Upper lobe of left lung (tissue), 6 donors: ENCODE results near the gene SDK1. TPM values are rescaled to one million over a fixed set of nuclear protein-coding genes. Genes with fewer than 3 reads are reported as not detected.
A peak's percentile ranks its signal among the peaks of the same experiment; 100 is the strongest.

ENCODE experiments used
- ATAC-seq, 2 donors: fragments of 200-7000 bp; cut with Tn5 transposase; one replicate each; pipeline ENCODE4 v1.9.1; 2022; ENCODE audit warnings: mild to moderate bottlenecking in 2 of 2, moderate library complexity in 2 of 2; ENCODE audit not compliant: low FRiP score in 2 of 2
- DNase-seq, 2 donors: peaks; one replicate each; pipeline ENCODE4 v3.0.0-alpha.2; 2019 to 2020
- H3K27ac ChIP-seq, 4 donors: fragments of 200-600 bp; sonication (generic); one replicate each; pipeline ENCODE4 v1.5.1; 2016 to 2019
- H3K27me3 ChIP-seq, 4 donors: fragments of 200-600 bp; sonication (generic); one replicate each; pipeline ENCODE4 v1.5.1; 2017 to 2019
- H3K36me3 ChIP-seq, 4 donors: fragments of 200-600 bp; sonication (generic); one replicate each; pipeline ENCODE4 v1.5.1; 2016 to 2019
- H3K4me1 ChIP-seq, 4 donors: fragments of 200-600 bp; sonication (generic); one replicate each; pipeline ENCODE4 v1.5.1; 2018 to 2019
- H3K4me3 ChIP-seq, 4 donors: fragments of 200-600 bp; sonication (generic); one replicate each; pipeline ENCODE4 v1.5.1; 2017 to 2019; ENCODE audit warnings: mild to moderate bottlenecking in 2 of 4, moderate library complexity in 1 of 4
- H3K9me3 ChIP-seq, 4 donors: fragments of 200-600 bp; sonication (generic); one replicate each; pipeline ENCODE4 v1.5.1; 2018 to 2019
- EP300 ChIP-seq, 4 donors: sonication (generic); formaldehyde crosslinking; IDR thresholded peaks; one replicate each; pipeline ENCODE4 v1.5.1; 2017; ENCODE audit warnings: antibody characterized with exemption in 4 of 4, control low read depth in 2 of 4
- POLR2A ChIP-seq, 4 donors: fragments of 450-650 bp; IDR thresholded peaks; one replicate each; pipeline ENCODE4 v1.5.1; 2016 to 2017; ENCODE audit warnings: antibody characterized with exemption in 4 of 4, mild to moderate bottlenecking in 2 of 4
- POLR2AphosphoS5 ChIP-seq, 2 donors: sonication (generic); formaldehyde crosslinking; IDR thresholded peaks; one replicate each; pipeline ENCODE4 v1.5.1; 2017; ENCODE audit warnings: antibody characterized with exemption in 2 of 2
- WGBS, 2 donors: methylation state at CpG; one replicate each; pipeline ENCODE4 v1.1.5; 2017 to 2018; 5-methylcytosine and 5-hydroxymethylcytosine counted together
- total RNA-seq, 6 donors: library from RNA; depleted of rRNA in 4 of 6; stranded (reverse); fragments of >200 nt in 4 of 6; gene quantifications; one replicate each; pipeline versions ENCODE4 v1.1.0 to v1.2.1, GENCODE V29; 2016 to 2021
- TF ChIP-seq, protein P1 (sequence below), 6 experiments: fragments of 450-650 bp in 4 of 6; fragments of 200-600 bp in 2 of 6; sonication (generic) in 2 of 6; IDR thresholded peaks; one replicate each; pipeline ENCODE4 v1.5.1; 2016 to 2019; ENCODE audit warnings: antibody characterized with exemption in 6 of 6
- donor health status: DM: no; HTN: no; CAD: no; lungs with moderate emphysema.
- donor health status: DM: no; HTN: yes; CAD: no; lungs with severe emphysema.

SDK1 gene
- total RNA-seq, 6 donors from 2014 or later, result 9.3 to 90.1 (median 11.8) TPM

DNA sequence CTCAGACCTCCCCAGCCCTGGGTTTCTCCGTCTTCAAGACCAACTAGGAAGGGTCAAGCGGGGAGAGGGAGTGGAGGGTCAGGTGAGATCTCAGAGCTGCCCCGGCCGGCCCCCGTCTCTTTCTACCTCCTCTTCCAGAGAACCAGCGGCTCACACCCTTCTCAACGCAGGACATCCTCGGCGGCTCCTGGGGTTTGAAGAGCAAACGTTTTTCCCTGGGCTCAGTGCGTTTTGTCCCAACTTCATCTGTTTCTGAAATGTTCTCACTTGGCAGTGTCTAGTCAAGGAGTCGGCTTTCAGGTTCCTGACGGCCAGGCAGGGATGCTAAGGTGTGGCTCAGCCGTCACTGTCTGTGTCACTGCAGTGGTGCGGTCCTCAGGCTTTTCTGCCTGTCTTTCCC, 964.6 kb downstream of the SDK1 start:
- ATAC-seq (no peak), DNase-seq (no peak)
- Histone ChIP-seq H3K9me3 (no peaks in the 10 kb centered on the region), H3K4me1 (no peaks in the 10 kb centered on the region), H3K27me3 (no peaks in the 10 kb centered on the region), H3K36me3 (no peaks in the 10 kb centered on the region), H3K4me3 (no peak overlapping the region), H3K27ac (no peak overlapping the region)
- WGBS, 2 donors, result 73 to 74% methylated on average over 15 of the region's 15 CpGs
- TF ChIP-seq POLR2AphosphoS5 (IDR thresholded peaks at IDR 0.05), result no peak
- TF ChIP-seq POLR2A (IDR thresholded peaks at IDR 0.05), result no peak
- no peak for TF ChIP-seq EP300 (IDR thresholded peaks at IDR 0.05)
- TF ChIP-seq, protein P1, sequence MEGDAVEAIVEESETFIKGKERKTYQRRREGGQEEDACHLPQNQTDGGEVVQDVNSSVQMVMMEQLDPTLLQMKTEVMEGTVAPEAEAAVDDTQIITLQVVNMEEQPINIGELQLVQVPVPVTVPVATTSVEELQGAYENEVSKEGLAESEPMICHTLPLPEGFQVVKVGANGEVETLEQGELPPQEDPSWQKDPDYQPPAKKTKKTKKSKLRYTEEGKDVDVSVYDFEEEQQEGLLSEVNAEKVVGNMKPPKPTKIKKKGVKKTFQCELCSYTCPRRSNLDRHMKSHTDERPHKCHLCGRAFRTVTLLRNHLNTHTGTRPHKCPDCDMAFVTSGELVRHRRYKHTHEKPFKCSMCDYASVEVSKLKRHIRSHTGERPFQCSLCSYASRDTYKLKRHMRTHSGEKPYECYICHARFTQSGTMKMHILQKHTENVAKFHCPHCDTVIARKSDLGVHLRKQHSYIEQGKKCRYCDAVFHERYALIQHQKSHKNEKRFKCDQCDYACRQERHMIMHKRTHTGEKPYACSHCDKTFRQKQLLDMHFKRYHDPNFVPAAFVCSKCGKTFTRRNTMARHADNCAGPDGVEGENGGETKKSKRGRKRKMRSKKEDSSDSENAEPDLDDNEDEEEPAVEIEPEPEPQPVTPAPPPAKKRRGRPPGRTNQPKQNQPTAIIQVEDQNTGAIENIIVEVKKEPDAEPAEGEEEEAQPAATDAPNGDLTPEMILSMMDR (IDR thresholded peaks at IDR 0.05), result no peak

DNA sequence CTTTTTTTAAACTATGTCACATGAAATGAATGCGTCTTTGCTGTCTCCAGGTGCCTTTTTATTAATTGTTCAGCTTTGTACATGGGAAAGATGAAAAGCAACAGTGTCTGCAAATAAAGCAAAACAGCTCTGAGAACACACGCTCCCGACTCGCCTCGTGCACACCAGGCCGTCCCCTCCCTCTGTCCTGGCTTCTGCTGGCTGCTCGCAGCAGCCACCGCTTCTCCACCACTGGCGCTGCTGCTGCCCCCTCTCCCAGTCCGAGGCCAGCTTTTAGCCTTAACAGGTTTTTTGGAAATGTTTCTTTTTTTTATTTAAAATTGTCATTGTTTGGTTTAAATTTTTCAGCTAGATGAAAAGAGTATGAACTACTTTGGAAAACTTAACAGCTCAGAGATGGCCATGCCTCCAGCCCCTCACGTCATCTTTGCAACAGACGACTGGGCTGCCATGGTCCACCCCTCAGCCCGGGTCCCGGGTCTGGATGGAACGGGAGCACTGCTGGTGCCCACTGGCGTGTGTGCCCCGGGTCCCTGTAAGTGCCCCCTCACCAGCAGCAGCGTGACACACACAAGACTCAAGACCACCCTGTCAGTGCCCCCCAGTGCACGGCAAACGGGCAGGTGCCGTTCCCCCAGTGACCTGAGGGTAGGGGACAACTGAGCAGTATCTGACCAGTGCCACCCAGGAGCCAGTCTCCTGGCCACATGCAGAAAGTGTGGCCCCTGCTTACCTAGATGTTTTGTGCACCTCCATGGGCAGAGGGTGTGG, 965.4 kb downstream of the SDK1 start:
- Histone ChIP-seq H3K27ac (no peak overlapping the region), H3K4me3 (no peak overlapping the region), H3K27me3 (no peaks in the 10 kb centered on the region), H3K4me1 (no peaks in the 10 kb centered on the region), H3K9me3 (no peaks in the 10 kb centered on the region), H3K36me3 (no peaks in the 10 kb centered on the region)
- WGBS, 2 donors, result 84 to 87% methylated on average over 14 to 21 of the region's 21 CpGs
- TF ChIP-seq POLR2AphosphoS5 (IDR thresholded peaks at IDR 0.05) (no peak), POLR2A (IDR thresholded peaks at IDR 0.05) (no peak), EP300 (IDR thresholded peaks at IDR 0.05) (no peak)
- TF ChIP-seq, protein P1 (IDR thresholded peaks at IDR 0.05), result no peak
- ATAC-seq (no peak), DNase-seq (peak in 1 of 2 donors; percentile 57)

DNA sequence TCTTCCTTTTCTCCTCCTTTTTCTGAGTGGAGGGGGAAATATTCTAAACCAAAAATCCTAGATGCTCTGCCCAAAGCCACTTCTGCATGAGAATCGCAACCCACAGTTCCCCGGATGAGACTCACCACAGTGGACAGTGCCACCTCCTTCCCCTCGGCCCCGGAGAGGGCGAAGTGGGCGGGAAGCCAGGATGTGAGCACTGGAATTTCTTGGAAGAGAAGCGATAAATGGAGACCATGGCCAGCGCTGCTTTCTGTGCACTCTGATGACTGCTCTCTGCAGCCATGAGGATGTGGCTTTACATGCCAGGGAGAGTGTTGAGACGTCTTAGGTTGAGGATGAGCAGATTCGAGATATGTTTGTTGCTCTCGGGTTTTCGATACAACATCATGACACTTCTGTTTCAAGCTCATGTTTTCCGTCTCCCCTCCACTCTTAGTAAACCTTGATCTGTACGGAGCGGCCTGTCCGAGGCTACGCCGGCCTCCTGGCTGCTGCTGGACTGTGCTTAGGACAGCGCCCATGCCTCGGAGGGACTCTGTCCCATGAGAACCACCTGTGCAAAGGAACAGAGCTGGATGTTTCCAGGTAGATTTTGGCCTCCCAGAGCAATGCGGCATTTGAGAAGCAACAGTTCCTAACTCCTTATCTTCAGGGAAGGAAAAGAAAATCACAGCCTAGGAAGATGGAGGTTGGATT, 966.4 kb downstream of the SDK1 start:
- 70 to 80% methylated on average over 21 of the region's 21 CpGs for WGBS, 2 donors
- Histone ChIP-seq H3K9me3 (no peaks in the 10 kb centered on the region), H3K4me1 (no peaks in the 10 kb centered on the region), H3K27ac (no peak overlapping the region), H3K4me3 (no peak overlapping the region), H3K27me3 (no peaks in the 10 kb centered on the region), H3K36me3 (no peaks in the 10 kb centered on the region)
- no peak for ATAC-seq
- peak in 1 of 2 donors; percentile 50 for DNase-seq
- TF ChIP-seq POLR2A (IDR thresholded peaks at IDR 0.05) (no peak), EP300 (IDR thresholded peaks at IDR 0.05) (no peak), POLR2AphosphoS5 (IDR thresholded peaks at IDR 0.05) (no peak)
- TF ChIP-seq, protein P1 (IDR thresholded peaks at IDR 0.05), result no peak

GRCh38 chr7:4268040-4268965, 967.3 kb downstream of the SDK1 start:
- ATAC-seq (no peak), DNase-seq (peak in 1 of 2 donors; percentile 46)
- Histone ChIP-seq H3K4me1 (no peaks in the 10 kb centered on the region), H3K4me3 (no peak overlapping the region), H3K27me3 (no peaks in the 10 kb centered on the region), H3K36me3 (no peaks in the 10 kb centered on the region), H3K27ac (no peak overlapping the region), H3K9me3 (no peaks in the 10 kb centered on the region)
- WGBS, 2 donors, result 85 to 89% methylated on average over 26 to 34 of the region's 34 CpGs
- TF ChIP-seq POLR2AphosphoS5 (IDR thresholded peaks at IDR 0.05) (no peak), POLR2A (IDR thresholded peaks at IDR 0.05) (no peak), EP300 (IDR thresholded peaks at IDR 0.05) (no peak)
- TF ChIP-seq, protein P1 (IDR thresholded peaks at IDR 0.05), result no peak
